Liver (tissue), 9 donors: ENCODE results near the gene GABRA5. TPM values are rescaled to one million over a fixed set of nuclear protein-coding genes. Genes with fewer than 3 reads are reported as not detected.
A peak's percentile ranks its signal among the peaks of the same experiment; 100 is the strongest.

Experiments used
- DNase-seq: peaks from one replicate; pipeline ENCODE4 v3.0.0-alpha.2; 2017; ENCODE audit warnings: low spot score
- H3K27ac ChIP-seq, 2 donors: one replicate each; pipeline ENCODE4 v1.7.0; 2013; ENCODE audit warnings: inconsistent platforms in 2 of 2, low read length in 2 of 2, control low read depth in 1 of 2, low read depth in 1 of 2, mild to moderate bottlenecking in 1 of 2
- H3K27me3 ChIP-seq, 4 donors: one replicate each; pipeline versions ENCODE4 v1.6.1 to v1.7.0; 2013; ENCODE audit warnings: low read length in 3 of 4, inconsistent platforms in 1 of 4, mild to moderate bottlenecking in 1 of 4, moderate library complexity in 1 of 4; ENCODE audit not compliant: control insufficient read depth in 4 of 4, insufficient read depth in 4 of 4
- H3K36me3 ChIP-seq, 4 donors: one replicate each; pipeline versions ENCODE4 v1.6.1 to v1.7.0; 2013; ENCODE audit warnings: low read length in 3 of 4, mild to moderate bottlenecking in 3 of 4, low read depth in 1 of 4, moderate library complexity in 1 of 4; ENCODE audit not compliant: control insufficient read depth in 4 of 4, insufficient read depth in 3 of 4
- H3K4me1 ChIP-seq, 4 donors: one replicate each; pipeline versions ENCODE4 v1.6.1 to v1.7.0; 2013; ENCODE audit warnings: low read length in 3 of 4, mild to moderate bottlenecking in 3 of 4, moderate library complexity in 1 of 4; ENCODE audit not compliant: control insufficient read depth in 4 of 4, insufficient read depth in 4 of 4
- H3K4me3 ChIP-seq, 3 donors: one replicate each; pipeline versions ENCODE4 v1.6.1 to v1.7.0; 2013; ENCODE audit warnings: low read length in 3 of 3, control low read depth in 1 of 3, low read depth in 1 of 3, mild to moderate bottlenecking in 1 of 3
- H3K9ac ChIP-seq, 2 donors: one replicate each; pipeline ENCODE4 v1.7.0; 2013; ENCODE audit warnings: low read length in 2 of 2, mild to moderate bottlenecking in 2 of 2, moderate library complexity in 2 of 2, control low read depth in 1 of 2, low read depth in 1 of 2
- H3K9me3 ChIP-seq, 4 donors: one replicate each; pipeline versions ENCODE4 v1.6.1 to v1.7.0; 2013; ENCODE audit warnings: low read length in 3 of 4; ENCODE audit not compliant: control insufficient read depth in 4 of 4
- CTCF ChIP-seq: fragments of 150-350 bp; IDR thresholded peaks from 2 replicates; pipeline ENCODE4 v1.5.1; 2017; ENCODE audit warnings: improper control_type of control experiment, low read depth, low read length; ENCODE audit not compliant: missing input control
- EGR1 ChIP-seq, 2 donors: IDR thresholded peaks; 2 replicates each; pipeline ENCODE4 v1.6.1; 2016 to 2018; ENCODE audit warnings: antibody characterized with exemption in 2 of 2, low read depth in 2 of 2
- HNF4A ChIP-seq, 2 donors: conservative IDR thresholded peaks; 2 replicates each; pipeline ENCODE4 v1.6.1; 2016; ENCODE audit warnings: antibody characterized with exemption in 2 of 2, mild to moderate bottlenecking in 2 of 2
- HNF4G ChIP-seq: IDR thresholded peaks from 2 replicates; pipeline ENCODE4 v1.6.1; 2016; ENCODE audit warnings: antibody characterized with exemption
- MAX ChIP-seq: IDR thresholded peaks from 2 replicates; pipeline ENCODE4 v1.6.1; 2016; ENCODE audit warnings: antibody characterized with exemption
- NR2F2 ChIP-seq: IDR thresholded peaks from 2 replicates; pipeline ENCODE4 v1.6.1; 2016; ENCODE audit warnings: antibody characterized with exemption
- RAD21 ChIP-seq, 2 donors: IDR thresholded peaks; 2 replicates each; pipeline ENCODE4 v1.6.1; 2016; ENCODE audit warnings: antibody characterized with exemption in 2 of 2, mild to moderate bottlenecking in 2 of 2
- RXRA ChIP-seq, 2 donors: IDR thresholded peaks; 2 replicates each; pipeline ENCODE4 v1.6.1; 2017 to 2018; ENCODE audit warnings: antibody characterized with exemption in 2 of 2, mild to moderate bottlenecking in 1 of 2
- SP1 ChIP-seq: IDR thresholded peaks from 2 replicates; pipeline ENCODE4 v1.6.1; 2018; ENCODE audit warnings: antibody characterized with exemption, mild to moderate bottlenecking
- TAF1 ChIP-seq: conservative IDR thresholded peaks from 2 replicates; pipeline ENCODE4 v1.6.1; 2016; ENCODE audit warnings: antibody characterized with exemption, mild to moderate bottlenecking
- YY1 ChIP-seq: IDR thresholded peaks from 2 replicates; pipeline ENCODE4 v1.6.1; 2016; ENCODE audit warnings: antibody characterized with exemption, mild to moderate bottlenecking
- WGBS: extraction: QIAGEN DNeasy Blood & Tissue Kit; methylation state at CpG from one replicate; pipeline ENCODE4 v1.1.7; 2013; 5-methylcytosine and 5-hydroxymethylcytosine counted together
- polyA plus RNA-seq, 2 donors: library from polyadenylated mRNA; stranded (reverse) in 1 of 2; unstranded in 1 of 2; fragments of 200-250 nt in 1 of 2; fragments of >200 nt in 1 of 2; fragmentation: Nextera tagmentation in 1 of 2; extraction: Ambion mirVana in 1 of 2; gene quantifications; one replicate each; pipeline versions ENCODE4 v1.2.1 to v1.2.3, GENCODE V29; 2013 to 2015
- total RNA-seq, 2 donors: library from RNA; depleted of rRNA; stranded (reverse); fragments of >200 nt; gene quantifications; one replicate each; pipeline ENCODE4 v1.2.3, GENCODE V29; 2014
- TF ChIP-seq, protein P1 (sequence below): IDR thresholded peaks from 2 replicates; pipeline ENCODE4 v1.6.1; 2016; ENCODE audit warnings: antibody characterized with exemption
- TF ChIP-seq, protein P2 (sequence below): IDR thresholded peaks from 2 replicates; pipeline ENCODE4 v1.6.1; 2016; ENCODE audit warnings: antibody characterized with exemption, mild to moderate bottlenecking
- donor health status: healthy.
- donor health status: healthy.
- donor health status: healthy.
- donor health status: healthy.
- donor health status: healthy.

Gene GABRA5
- total and polyA plus RNA-seq, 4 donors, result not detected

DNA sequence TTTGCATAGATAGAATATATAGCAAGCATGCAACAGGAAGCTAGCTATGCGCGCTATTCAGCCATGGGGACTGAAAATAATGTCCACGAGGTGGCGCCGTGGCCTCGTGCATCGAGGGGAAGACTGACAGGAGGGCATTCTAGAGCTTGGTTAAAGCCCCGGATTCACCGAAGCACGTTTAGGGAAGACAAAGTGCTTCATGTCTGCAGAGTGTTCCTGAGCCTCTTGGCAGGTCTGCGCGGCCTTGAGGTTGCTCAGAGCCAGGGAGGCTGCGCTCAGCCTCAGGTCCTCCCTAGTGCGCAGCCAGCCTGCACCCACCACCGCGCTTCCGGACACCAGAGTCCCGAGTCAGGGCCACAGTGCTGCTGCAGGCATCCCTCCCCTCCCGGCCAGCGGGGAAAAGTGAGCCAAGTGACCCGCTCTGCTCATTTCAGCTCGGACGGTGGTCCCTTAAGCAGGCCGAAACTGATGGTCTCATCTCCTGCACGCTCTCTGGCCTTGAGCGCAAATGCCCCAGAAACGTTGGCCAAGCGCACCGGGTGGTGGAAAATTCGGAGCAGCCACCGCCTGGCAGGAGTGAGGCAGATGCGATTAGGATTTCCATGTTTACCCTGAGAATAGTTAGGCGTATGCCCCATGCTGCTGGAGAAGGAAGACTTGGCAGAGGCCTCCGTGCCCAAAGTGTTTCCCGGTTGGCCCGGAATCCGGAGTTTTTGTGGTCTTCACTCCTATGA, 24.8 kb downstream of the GABRA5 start:
- no peaks in the 10 kb centered on the region for H3K9me3 ChIP-seq
- peaks cover 0 to 10% (median 6%) of the 10 kb centered on the region in 4 donors for H3K4me1 ChIP-seq
- H3K27ac ChIP-seq, result no peak overlapping the region
- DNase-seq, result peak; percentile 65
- TF ChIP-seq RAD21 (IDR thresholded peaks at IDR 0.05), result peak; percentile 71 to 73
- no peak for TF ChIP-seq MAX
- TF ChIP-seq CTCF, result peak; percentile 49
- peaks cover 2 to 6% (median 3%) of the 10 kb centered on the region in 4 donors for H3K27me3 ChIP-seq
- H3K4me3 ChIP-seq, result no peak overlapping the region
- H3K9ac ChIP-seq, result no peak overlapping the region
- no peaks in the 10 kb centered on the region for H3K36me3 ChIP-seq
- 7% methylated on average over 37 of the region's 37 CpGs for WGBS

GRCh38 chr15:26892182-26892518, 25.3 kb downstream of the GABRA5 start:
- Histone ChIP-seq H3K27me3 (peaks cover 2 to 6% (median 3%) of the 10 kb centered on the region in 4 donors), H3K9me3 (no peaks in the 10 kb centered on the region), H3K36me3 (no peaks in the 10 kb centered on the region), H3K27ac (no peak overlapping the region), H3K4me3 (no peak overlapping the region), H3K4me1 (peaks cover 0 to 10% (median 6%) of the 10 kb centered on the region in 4 donors), H3K9ac (no peak overlapping the region)
- WGBS, result 16% methylated on average over 24 of the region's 24 CpGs
- TF ChIP-seq TAF1 (no peak), RAD21 (IDR thresholded peaks at IDR 0.05) (no peak), YY1 (no peak), CTCF (no peak), SP1 (no peak), MAX (no peak), HNF4G (no peak), RXRA (IDR thresholded peaks at IDR 0.05) (no peak), EGR1 (IDR thresholded peaks at IDR 0.05; ENCODE audit: low read depth in 2 of 2) (no peak), HNF4A (conservative IDR thresholded peaks at IDR 0.05) (no peak), NR2F2 (no peak)
- TF ChIP-seq, protein P1, sequence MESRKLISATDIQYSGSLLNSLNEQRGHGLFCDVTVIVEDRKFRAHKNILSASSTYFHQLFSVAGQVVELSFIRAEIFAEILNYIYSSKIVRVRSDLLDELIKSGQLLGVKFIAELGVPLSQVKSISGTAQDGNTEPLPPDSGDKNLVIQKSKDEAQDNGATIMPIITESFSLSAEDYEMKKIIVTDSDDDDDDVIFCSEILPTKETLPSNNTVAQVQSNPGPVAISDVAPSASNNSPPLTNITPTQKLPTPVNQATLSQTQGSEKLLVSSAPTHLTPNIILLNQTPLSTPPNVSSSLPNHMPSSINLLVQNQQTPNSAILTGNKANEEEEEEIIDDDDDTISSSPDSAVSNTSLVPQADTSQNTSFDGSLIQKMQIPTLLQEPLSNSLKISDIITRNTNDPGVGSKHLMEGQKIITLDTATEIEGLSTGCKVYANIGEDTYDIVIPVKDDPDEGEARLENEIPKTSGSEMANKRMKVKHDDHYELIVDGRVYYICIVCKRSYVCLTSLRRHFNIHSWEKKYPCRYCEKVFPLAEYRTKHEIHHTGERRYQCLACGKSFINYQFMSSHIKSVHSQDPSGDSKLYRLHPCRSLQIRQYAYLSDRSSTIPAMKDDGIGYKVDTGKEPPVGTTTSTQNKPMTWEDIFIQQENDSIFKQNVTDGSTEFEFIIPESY, result no peak
- TF ChIP-seq, protein P2, sequence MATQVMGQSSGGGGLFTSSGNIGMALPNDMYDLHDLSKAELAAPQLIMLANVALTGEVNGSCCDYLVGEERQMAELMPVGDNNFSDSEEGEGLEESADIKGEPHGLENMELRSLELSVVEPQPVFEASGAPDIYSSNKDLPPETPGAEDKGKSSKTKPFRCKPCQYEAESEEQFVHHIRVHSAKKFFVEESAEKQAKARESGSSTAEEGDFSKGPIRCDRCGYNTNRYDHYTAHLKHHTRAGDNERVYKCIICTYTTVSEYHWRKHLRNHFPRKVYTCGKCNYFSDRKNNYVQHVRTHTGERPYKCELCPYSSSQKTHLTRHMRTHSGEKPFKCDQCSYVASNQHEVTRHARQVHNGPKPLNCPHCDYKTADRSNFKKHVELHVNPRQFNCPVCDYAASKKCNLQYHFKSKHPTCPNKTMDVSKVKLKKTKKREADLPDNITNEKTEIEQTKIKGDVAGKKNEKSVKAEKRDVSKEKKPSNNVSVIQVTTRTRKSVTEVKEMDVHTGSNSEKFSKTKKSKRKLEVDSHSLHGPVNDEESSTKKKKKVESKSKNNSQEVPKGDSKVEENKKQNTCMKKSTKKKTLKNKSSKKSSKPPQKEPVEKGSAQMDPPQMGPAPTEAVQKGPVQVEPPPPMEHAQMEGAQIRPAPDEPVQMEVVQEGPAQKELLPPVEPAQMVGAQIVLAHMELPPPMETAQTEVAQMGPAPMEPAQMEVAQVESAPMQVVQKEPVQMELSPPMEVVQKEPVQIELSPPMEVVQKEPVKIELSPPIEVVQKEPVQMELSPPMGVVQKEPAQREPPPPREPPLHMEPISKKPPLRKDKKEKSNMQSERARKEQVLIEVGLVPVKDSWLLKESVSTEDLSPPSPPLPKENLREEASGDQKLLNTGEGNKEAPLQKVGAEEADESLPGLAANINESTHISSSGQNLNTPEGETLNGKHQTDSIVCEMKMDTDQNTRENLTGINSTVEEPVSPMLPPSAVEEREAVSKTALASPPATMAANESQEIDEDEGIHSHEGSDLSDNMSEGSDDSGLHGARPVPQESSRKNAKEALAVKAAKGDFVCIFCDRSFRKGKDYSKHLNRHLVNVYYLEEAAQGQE, result no peak
- DNase-seq, result no peak
